OCI-LY1 (cell line): Measurements from ENCODE around the gene ACSF2.

Experiments
- H2AFZ ChIP-seq: fragments of 200-600 bp; sonication (generic), shearing (Covaris generic); 2 replicates; pipeline ENCODE4 v1.6.0; 2014; ENCODE audit warnings: antibody characterized with exemption, mild to moderate bottlenecking, low read length
- H3F3A ChIP-seq: fragments of 200-600 bp; sonication (generic), shearing (Covaris generic); 2 replicates; pipeline ENCODE4 v1.6.0; 2014; ENCODE audit warnings: mild to moderate bottlenecking, antibody characterized with exemption, low read length, moderate library complexity; ENCODE audit not compliant: insufficient read depth
- H3K27ac ChIP-seq: fragments of 200-600 bp; sonication (generic); 2 replicates; pipeline ENCODE4 v1.5.1; 2014; ENCODE audit warnings: low read length, mixed run types, mild to moderate bottlenecking, low read depth; ENCODE audit not compliant: poor library complexity, severe bottlenecking
- H3K27me3 ChIP-seq: fragments of 200-600 bp; sonication (generic); 2 replicates; pipeline ENCODE4 v1.6.0; 2014; ENCODE audit warnings: antibody characterized with exemption, mild to moderate bottlenecking, low read length, moderate library complexity; ENCODE audit not compliant: insufficient read depth
- H3K36me3 ChIP-seq: fragments of 200-600 bp; sonication (generic); 2 replicates; pipeline ENCODE4 v1.6.1; 2014; ENCODE audit warnings: mild to moderate bottlenecking, antibody characterized with exemption, low read length, moderate library complexity, mixed read lengths; ENCODE audit not compliant: insufficient read depth
- H3K4me1 ChIP-seq: fragments of 200-600 bp; sonication (generic); 2 replicates; pipeline ENCODE4 v1.5.1; 2014; ENCODE audit warnings: mild to moderate bottlenecking, low read length, moderate library complexity; ENCODE audit not compliant: insufficient read depth, severe bottlenecking
- H3K4me2 ChIP-seq: fragments of 200-600 bp; sonication (generic), shearing (Covaris generic); 2 replicates; pipeline ENCODE4 v1.6.1; 2014; ENCODE audit warnings: low read length
- H3K4me3 ChIP-seq: fragments of 200-600 bp; sonication (generic); 2 replicates; pipeline ENCODE4 v1.5.1; 2014; ENCODE audit warnings: low read length, low read depth, mild to moderate bottlenecking, mixed read lengths; ENCODE audit not compliant: poor library complexity, severe bottlenecking
- H3K79me2 ChIP-seq: fragments of 200-600 bp; shearing (Covaris generic); 2 replicates; pipeline ENCODE4 v1.6.1; 2016; ENCODE audit warnings: mixed run types, low read length, mixed read lengths; ENCODE audit not compliant: insufficient read depth
- H3K9ac ChIP-seq: fragments of 200-600 bp; sonication (generic), shearing (Covaris generic); 2 replicates; pipeline ENCODE4 v1.6.1; 2014; ENCODE audit warnings: mild to moderate bottlenecking, low read length, mixed read lengths
- H3K9me2 ChIP-seq: fragments of 200-600 bp; sonication (generic), shearing (Covaris generic); 2 replicates; pipeline ENCODE4 v1.6.1; 2014; ENCODE audit warnings: low read depth, mild to moderate bottlenecking, low read length, mixed read lengths
- H3K9me3 ChIP-seq: fragments of 200-600 bp; shearing (Covaris generic); 2 replicates; pipeline ENCODE4 v1.6.1; 2014; ENCODE audit warnings: low read length, mixed read lengths
- H4K20me1 ChIP-seq: fragments of 200-600 bp; sonication (generic), shearing (Covaris generic); 2 replicates; pipeline ENCODE4 v1.6.0; 2016; ENCODE audit warnings: mild to moderate bottlenecking, low read length; ENCODE audit not compliant: insufficient read depth
- EZH2 ChIP-seq: fragments of 200-600 bp; sonication (generic), shearing (Covaris generic); IDR thresholded peaks from 2 replicates; pipeline ENCODE4 v1.8.0; 2017; ENCODE audit warnings: borderline replicate concordance, mixed run types, mild to moderate bottlenecking, antibody characterized with exemption, low read length, moderate library complexity, mixed read lengths
- TF ChIP-seq, protein P1 (sequence below): fragments of 200-600 bp; sonication (generic), shearing (Covaris generic); IDR thresholded peaks from 2 replicates; pipeline ENCODE4 v1.5.1; 2017; ENCODE audit warnings: mild to moderate bottlenecking, antibody characterized with exemption, low read length, moderate library complexity, mixed read lengths

The ACSF2 gene

DNA sequence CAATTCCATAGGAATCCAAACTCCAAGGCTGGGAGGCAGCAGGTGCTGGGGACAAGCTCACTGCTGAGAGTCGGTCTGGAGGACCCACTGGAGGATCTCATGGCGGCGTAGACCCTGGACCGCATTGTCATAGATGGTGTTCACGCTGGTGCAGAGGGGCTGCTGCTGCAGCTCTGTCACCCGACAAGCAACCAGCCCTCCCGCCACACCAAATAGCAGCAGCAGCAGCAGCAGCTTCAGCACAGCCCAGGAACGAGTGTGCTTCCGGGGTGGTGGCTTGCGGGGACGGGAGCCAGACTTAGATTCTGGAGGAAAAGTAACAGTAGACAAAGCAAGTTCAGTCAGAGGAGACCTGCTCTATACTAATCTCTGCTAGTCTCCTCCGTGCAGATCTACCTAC is 43.1 kb upstream of the ACSF2 start:
- Histone ChIP-seq H4K20me1 (no peaks in the 10 kb centered on the region), H3K27ac (no peak overlapping the region), H3K4me2 (no peak overlapping the region), H3K79me2 (no peaks in the 10 kb centered on the region), H2AFZ (no peak overlapping the region), H3K36me3 (peaks cover 95% of the 10 kb centered on the region), H3K9me3 (no peaks in the 10 kb centered on the region), H3K27me3 (no peaks in the 10 kb centered on the region), H3K9me2 (no peaks in the 10 kb centered on the region), H3F3A (no peaks in the 10 kb centered on the region), H3K4me3 (no peak overlapping the region), H3K4me1 (no peaks in the 10 kb centered on the region), H3K9ac (no peak overlapping the region)
- TF ChIP-seq, protein P1, sequence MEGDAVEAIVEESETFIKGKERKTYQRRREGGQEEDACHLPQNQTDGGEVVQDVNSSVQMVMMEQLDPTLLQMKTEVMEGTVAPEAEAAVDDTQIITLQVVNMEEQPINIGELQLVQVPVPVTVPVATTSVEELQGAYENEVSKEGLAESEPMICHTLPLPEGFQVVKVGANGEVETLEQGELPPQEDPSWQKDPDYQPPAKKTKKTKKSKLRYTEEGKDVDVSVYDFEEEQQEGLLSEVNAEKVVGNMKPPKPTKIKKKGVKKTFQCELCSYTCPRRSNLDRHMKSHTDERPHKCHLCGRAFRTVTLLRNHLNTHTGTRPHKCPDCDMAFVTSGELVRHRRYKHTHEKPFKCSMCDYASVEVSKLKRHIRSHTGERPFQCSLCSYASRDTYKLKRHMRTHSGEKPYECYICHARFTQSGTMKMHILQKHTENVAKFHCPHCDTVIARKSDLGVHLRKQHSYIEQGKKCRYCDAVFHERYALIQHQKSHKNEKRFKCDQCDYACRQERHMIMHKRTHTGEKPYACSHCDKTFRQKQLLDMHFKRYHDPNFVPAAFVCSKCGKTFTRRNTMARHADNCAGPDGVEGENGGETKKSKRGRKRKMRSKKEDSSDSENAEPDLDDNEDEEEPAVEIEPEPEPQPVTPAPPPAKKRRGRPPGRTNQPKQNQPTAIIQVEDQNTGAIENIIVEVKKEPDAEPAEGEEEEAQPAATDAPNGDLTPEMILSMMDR, result no peak
- TF ChIP-seq EZH2, result no peak

DNA sequence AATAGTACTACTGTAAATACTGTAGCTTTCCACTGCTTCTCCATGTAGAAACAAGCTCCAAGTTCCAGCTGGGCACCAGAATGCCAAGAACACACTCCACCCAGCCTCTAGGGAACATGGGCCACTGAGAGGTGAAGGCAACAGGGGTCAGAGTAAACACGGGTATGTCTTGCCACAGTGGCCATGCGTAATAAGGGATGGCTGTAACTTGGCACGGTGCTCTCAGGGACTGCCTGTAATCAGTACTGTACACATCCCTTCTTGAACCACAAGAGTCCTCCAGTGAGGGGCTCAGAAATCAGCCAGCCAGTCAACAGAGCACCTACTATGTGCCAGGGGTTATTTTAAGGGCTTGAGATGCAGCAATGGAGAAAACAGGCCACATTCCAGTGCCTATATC is 39.5 kb upstream of the ACSF2 start:
- Histone ChIP-seq H3F3A (no peaks in the 10 kb centered on the region), H3K9me3 (no peaks in the 10 kb centered on the region), H3K4me1 (peaks cover 5% of the 10 kb centered on the region), H3K9me2 (no peaks in the 10 kb centered on the region), H3K9ac (no peak overlapping the region), H3K4me2 (no peak overlapping the region), H2AFZ (no peak overlapping the region), H3K27me3 (no peaks in the 10 kb centered on the region), H4K20me1 (no peaks in the 10 kb centered on the region), H3K36me3 (peaks cover 98% of the 10 kb centered on the region), H3K4me3 (no peak overlapping the region), H3K27ac (no peak overlapping the region), H3K79me2 (no peaks in the 10 kb centered on the region)
- TF ChIP-seq, protein P1, result no peak
- no peak for TF ChIP-seq EZH2

DNA sequence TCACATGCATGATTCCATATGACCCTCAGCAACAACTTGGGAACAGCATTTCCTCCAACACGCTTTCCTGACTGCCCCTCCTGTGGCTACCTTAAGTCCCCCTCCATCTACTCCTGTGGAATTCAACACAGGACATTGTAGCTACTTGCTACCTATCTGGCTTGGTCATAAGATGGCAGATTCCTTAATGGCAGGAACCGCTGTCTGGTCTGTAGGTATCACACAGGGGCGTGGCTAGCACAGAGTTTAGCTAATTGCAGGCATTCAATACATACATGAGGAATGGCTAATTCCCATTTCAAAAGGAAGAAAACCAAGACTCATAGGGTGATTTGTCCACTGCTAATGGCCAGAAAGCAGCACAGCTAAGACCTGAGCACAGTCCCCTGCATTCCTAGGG is 37.3 kb upstream of the ACSF2 start:
- no peaks in the 10 kb centered on the region for H3K27me3 ChIP-seq
- no peaks in the 10 kb centered on the region for H4K20me1 ChIP-seq
- H2AFZ ChIP-seq, result no peak overlapping the region
- no peaks in the 10 kb centered on the region for H3K9me2 ChIP-seq
- peaks cover 8% of the 10 kb centered on the region for H3K4me1 ChIP-seq
- peaks cover 98% of the 10 kb centered on the region for H3K36me3 ChIP-seq
- no peak overlapping the region for H3K27ac ChIP-seq
- no peak overlapping the region for H3K9ac ChIP-seq
- no peak overlapping the region for H3K4me2 ChIP-seq
- no peaks in the 10 kb centered on the region for H3K79me2 ChIP-seq
- H3F3A ChIP-seq, result no peaks in the 10 kb centered on the region
- no peak for TF ChIP-seq EZH2
- TF ChIP-seq, protein P1, result no peak
- H3K4me3 ChIP-seq, result no peak overlapping the region
- H3K9me3 ChIP-seq, result no peaks in the 10 kb centered on the region
